Brain pericyte (primary cell): Measurements from ENCODE around the gene CTBP2.

Experiments used
- DNase-seq: peaks from one replicate; pipeline ENCODE4 v3.0.0-alpha.2; 2012; ENCODE audit warnings: low read depth, low spot score

Gene CTBP2

DNA sequence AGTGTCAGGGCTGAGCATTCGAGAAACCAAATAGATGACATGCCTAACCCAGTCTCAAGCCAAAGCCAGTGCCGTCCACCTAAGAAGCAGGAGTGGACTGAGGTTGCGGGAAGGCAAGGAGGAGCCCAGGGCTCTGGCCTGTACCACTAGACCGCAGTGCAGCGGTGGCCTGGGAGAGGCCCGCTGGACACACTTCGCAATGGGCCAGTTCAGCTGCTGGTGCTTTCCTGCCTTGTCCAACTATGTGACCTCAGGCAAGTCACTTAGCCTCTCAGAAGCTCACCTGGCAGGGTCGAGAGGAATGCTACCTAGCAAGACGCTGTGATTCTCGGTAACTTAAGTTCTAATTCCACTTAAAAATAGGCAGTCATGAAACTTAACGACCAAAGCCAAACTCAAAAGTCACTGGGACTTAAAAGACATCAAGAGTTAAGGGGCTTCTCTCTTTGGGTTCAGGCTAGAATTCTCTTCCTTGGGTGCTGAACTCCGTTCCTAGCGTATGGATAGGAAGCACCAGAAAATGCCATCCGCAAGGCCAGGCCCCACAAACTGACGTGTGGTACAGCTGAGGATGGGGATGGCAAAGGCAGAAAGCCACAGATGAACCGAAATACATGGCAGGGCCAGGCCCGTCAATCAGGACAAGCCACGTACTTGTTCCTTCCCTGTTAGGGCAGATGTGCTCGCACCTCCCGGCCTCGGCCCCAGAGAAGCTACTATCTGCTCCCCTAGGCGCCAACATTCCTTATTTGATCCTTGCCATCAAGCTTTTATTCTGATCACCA, 34.2 kb downstream of the CTBP2 start:
- no peak for DNase-seq

DNA sequence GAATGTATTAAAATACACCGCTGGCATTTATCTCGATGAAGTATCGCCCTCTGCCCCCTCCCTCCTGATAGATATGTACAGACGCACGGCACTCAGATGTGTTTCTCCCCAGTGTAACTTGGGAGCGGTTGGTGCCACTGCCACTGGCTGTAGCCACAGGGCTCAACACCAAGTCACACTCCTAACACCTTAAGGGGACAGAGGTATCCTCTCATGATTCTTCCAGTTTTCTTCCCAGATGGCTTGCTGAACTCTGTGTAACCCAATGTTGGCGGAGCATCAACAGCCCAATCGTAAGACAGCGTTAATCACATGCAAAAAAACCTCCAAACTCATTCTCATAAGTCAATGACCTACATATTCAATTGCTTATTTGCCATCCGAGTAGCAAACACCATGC, 35.5 kb downstream of the CTBP2 start:
- DNase-seq, result no peak

GRCh38 chr10:125124115-125124487, 36.3 kb downstream of the CTBP2 start:
- DNase-seq, result no peak

DNA sequence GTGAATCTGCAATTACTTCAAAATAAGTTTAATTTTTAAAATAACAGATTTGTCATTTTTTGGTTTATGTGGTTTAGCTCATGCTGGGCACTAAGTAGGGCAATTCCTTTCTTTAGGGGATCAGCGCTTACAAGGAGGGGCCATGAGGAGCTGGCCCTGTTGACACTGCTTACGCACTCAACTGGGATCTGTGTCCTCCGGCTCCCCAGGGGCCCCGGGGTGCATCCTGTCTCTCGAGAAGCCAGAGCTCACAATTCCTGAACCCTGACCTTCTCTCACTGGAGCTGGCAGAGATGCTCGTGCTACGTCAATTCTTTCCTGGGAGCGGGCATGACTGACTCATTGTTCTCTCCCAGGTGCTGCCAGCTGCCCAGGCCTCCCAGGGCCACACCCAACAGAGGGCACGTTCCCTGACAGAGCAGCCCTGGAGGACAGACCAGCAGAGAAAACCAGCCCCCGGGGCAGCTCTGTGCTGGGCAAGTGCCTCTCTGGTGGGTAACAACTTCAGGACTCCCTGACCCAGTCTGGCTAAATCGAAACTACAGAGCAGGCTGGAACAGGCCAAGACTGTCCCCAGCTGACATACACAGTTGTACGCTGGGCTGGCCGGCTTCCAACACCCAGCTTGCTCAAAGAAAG, 36.8 kb downstream of the CTBP2 start:
- DNase-seq, result peak; percentile 95

DNA sequence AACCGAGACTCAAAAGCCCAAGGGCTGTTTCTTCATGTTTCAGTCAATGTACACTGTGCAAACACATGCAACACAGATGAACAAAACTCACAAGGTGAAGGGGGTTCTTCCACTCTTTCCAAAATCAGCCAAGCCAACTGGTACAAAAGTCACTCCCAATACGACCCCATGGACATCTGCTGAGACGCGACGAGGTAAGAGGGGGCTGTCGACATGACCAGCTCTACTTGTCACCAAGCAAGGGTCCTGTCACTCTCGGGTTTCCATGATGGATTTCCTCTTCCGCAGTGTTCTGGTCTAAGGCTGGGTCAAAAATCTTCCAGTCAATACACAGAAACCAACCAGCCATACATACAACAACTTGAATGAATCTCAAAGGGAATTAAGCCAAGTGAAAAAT, 37.8 kb downstream of the CTBP2 start:
- no peak for DNase-seq

GRCh38 chr10:125121003-125121402, 39.4 kb downstream of the CTBP2 start:
- no peak for DNase-seq

DNA sequence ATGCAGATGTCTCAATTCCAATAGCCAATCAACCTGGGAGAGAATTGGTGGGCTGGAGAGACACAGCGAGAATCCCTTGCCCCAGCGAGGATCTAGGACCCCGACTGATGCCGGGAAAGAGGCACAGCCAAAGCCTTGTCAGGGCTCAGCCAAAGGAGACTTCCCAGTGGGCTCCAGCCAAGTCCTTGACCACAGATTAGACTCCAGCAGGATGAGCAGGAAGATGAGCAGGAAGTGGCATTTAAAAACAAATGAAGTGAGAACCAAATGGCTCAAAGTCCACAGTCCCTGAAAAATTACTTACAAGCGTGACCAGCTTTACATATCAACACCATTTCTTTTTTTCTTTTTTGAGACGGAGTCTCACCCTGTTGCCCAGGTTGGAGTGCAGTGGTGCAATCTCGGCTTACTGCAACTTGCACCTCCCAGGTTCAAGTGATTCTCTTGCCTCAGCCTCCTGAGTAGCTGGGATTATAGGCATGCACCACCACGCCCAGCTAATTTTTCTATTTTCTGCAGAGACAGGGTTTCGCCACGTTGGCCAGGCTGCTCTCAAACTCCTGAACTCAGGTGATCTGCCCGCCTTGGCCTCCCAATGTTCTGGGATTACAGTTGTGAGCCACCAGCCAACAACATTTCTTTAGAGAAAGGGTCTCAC, 40.2 kb downstream of the CTBP2 start:
- DNase-seq, result no peak

GRCh38 chr10:125118701-125119100, 41.7 kb downstream of the CTBP2 start:
- DNase-seq, result no peak

GRCh38 chr10:125118011-125118611, 42.3 kb downstream of the CTBP2 start:
- peak; percentile 51 for DNase-seq

DNA sequence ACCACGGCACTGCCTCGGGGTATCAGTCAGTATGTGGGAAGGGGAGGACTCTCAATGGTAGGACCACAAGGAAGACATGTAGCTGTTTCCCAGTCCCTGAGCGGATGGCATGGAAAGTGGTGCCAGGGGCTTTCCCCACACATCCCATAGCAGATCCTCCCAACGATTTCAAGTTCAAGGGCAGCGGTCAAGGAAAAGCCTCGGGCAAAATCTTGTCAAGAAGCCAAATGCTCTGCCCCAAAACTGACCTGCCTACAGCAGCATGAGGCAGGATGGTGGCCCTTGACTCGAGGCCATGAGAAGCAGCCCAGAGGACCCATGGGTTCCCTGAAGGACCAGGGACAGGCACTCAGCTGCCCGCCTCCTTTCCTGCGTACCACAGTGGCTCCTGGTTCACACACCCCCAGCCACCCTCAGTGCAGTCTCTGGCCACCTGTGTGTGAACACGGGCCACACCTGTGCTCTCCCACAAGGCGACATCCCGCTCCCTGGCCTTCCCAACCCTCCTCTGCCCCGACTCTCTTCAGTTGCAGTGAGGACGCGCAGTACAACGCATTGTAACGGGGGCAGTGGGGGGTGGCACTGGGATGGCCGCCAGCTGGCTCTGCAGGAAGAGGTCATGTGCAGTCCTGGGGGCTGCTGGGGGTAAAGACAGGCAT, 43.6 kb downstream of the CTBP2 start:
- DNase-seq, result no peak

DNA sequence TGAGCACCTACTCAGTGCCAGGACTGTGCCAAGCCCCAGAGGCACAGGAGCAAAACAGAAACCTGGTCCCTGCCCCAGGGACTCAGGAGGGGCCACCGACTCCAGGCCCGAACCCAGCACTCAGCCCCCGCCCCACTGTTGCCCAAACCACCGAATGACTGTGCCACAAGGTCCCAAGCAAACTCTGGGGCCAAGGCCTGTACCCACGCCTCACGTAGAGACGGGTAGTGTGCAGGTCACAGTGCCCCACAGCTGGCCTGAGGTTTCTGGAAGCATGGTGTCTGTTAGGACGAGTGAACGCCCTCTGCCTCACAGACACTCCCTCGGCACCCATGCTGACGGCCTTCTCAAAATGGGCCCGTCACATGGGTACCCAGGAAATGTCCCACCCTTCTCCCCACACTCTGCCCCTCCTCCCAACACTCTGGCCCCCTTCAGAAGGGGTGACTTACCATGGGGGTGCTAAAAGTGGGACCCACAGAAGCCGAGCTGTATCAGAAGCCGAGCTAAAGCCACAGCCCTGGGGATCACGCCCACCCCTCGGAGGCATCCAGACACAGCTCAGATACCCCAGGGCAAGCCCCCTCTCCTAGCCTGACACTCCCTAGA, 44.2 kb downstream of the CTBP2 start:
- no peak for DNase-seq

GRCh38 chr10:125115409-125115808, 45.0 kb downstream of the CTBP2 start:
- DNase-seq, result no peak

DNA sequence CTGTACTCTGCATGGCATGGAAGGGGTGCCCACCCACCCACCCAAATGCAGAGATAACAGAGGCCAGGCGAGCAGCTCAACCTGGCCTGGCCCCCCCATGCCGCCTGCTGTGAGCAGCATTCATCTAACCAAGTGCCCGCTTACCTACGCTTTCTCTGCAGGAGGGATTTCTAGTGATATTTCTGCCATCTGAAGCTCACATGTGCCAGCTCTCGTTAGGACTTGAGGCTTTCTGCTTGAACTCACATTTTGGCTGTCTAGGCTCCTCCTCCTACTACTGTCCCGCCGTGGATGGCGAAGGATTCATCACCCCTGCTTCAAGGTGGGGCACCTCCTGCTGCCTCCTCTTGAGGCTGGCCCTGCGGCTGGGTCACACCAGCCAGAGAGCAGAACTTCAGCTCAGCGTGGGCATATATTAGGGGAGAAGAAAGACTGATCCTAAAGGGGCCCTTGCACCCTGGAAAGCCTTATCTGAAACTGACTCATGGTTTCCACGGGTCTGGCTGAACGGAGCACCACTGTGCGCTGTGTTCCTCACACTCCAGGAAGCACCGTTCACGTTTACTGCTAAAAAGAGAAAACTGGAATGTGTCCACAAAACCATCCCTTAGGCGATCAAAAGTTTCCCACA, 45.5 kb downstream of the CTBP2 start:
- DNase-seq, result no peak

- DNase-seq, result no peak
These were observed 46.5 kb downstream of the CTBP2 start for GRCh38 chr10:125113691-125114371.

GRCh38 chr10:125112697-125113494, 47.5 kb downstream of the CTBP2 start:
- DNase-seq, result no peak

GRCh38 chr10:125111118-125111727, 49.1 kb downstream of the CTBP2 start:
- DNase-seq, result no peak

DNA sequence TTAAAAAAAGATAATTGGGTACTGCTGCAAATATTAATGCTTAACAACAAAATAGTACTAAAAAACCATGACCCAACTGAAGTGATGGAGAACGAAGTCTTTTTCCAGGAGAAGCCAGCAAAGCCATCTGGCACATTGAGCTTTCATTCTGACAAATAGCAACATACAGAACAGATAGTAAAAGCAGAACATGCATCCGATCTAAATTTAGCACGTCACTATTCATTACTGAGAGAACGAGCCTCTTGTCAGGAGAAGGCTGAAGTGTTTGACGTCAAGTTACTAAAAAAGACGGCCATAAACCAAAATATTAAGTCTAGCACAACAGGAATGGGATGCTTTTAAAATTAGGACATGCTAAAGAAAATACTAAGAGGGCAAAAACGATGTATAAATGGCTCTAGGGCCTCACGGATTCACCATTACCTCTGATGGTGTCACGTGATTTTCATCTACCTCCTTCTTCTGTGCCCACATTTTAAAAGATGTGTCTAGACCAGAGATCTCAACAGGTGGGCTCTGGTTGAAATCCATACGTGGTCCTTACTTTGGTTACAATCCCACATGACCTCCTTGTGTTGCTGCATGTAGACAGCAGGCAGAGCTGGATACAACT, 52.3 kb downstream of the CTBP2 start:
- no peak for DNase-seq

DNA sequence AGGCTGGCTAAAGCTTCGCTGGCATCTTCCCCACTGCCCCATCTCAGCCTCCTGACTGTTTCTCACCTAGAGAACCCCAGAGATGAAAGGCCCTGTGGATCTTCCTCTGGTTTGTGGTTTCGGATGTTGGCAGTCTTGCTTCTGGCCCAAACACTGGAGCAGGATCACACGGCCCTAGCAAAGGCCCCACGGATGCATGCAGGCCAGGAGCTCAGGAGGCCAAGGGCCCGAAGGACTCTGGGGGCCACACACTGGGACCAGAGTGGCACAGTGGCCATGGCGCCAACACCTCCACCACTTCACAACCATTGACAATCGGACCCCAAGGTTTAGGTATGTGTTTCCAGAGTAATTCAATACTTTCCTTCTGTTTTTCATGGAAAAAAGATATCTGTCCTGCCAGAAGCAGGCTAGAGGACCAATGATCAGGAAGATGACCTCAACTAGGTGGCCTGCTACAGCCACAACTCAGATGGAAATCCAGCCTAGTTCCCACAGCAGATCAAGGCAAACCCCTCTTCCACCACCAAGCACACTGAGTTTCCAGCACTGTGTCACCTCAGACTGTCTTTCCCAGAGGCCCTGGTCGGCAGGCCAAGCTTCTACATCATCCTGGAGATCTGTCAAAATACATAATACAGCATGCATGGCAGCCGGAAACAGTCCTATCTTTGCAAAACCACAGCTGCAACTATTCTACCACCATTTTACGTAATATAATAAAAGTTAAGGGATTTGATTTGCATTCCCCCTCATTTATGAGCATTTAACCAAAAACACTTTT, 53.0 kb downstream of the CTBP2 start:
- DNase-seq, result no peak
